Stimulated activated CD4-positive, alpha-beta T cell treated with anti-CD3 and anti-CD28 coated beads, Interleukin-1b, Interleukin-23, amount 100 ng/mL, for 48 hours (primary cell): Measurements from ENCODE around the gene EIF4E1B.

Experiments
- DNase-seq: peaks from one replicate; pipeline ENCODE4 v3.0.0-alpha.2; 2020

The EIF4E1B gene

DNA sequence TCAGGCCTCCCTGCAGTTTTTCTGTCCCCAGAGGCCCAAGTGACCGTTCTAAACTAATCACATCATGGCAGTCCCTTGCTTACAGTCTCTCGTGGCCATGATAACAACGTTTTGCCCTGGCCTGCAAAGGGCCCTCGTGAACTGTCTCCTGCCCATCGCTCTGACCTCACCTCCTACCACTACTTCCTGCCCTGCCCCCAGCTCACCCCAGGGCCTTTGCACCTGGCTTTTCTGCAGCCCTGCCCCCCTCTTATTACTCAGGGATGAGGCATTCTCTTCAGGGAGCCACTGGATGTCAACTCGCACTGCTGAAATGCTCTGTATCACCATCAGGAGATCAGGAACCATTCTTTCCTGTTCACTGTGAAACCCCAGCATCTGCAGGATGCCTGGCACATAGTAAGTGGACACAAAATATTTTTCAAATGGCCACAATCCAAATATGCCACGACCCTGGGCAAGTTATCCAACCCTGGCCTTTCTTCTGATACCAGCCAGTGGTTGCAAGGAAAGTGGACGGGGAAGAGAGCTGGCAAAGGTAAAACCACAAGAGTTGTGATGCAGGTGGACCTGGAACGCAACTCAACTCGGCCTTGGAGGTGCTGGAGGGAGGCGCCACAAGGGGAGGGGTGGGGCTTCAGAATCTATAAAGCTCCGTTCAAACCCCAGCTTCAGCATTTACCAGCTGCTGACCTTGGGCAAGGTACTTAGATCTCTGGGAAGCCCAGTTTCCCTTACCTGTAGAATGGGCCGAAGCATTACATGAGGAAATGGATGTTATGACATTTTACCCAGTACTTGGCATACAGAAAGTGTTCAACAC, 1.9 kb upstream of the EIF4E1B start:
- DNase-seq = no peak

DNA sequence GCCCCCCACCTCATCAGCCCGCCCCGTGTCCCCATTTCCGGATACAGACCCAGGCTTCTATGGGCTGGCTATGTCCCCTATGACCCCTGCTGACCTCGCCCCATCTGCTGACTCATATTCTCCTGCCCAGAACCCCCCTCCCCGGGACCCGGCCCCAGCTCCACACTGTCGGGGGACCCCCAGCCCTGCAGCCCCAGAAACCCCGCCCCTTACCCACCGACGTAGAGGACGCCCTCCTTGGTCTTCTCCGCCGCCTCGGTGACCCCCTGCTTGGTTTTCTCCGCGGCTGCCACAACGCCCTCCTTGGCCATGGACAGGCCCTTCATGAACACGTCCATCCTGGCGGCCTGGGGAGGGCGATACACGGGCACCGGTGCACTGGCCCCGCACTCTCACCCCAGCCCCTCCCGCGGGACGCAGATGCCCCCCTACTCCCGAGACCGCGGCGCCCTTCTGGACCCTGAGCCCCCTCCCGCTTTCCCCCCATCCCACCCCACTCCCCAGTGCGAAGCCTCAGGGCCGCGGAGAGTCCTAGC, 1.1 kb upstream of the EIF4E1B start:
- DNase-seq = no peak

DNA sequence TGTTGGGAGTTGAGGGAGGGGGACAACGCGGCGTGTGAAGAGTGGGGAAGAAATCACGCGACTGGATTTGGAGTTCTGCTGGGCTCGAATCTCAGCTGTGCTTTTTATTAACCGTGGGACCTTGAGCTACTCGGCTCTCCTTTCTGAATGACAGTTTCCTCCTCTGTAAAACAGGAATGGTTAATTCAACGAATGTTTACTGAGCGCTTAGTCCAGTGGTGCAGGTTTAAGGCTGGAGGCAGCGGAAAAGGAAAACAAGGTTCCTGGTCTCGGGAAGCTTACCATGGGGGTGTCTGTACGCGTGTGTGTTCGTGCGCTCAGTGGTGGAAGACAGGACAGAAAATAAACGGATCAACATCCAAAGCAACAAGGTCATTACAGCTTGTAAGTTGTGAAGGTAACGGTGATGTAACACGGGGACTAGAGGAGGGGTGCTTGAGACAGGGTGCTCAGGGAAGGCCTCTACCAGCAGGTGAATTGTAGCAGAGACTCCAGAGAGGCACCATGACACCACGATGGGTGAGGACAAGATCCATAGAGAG, 277 bp downstream of the EIF4E1B start:
- DNase-seq = no peak

DNA sequence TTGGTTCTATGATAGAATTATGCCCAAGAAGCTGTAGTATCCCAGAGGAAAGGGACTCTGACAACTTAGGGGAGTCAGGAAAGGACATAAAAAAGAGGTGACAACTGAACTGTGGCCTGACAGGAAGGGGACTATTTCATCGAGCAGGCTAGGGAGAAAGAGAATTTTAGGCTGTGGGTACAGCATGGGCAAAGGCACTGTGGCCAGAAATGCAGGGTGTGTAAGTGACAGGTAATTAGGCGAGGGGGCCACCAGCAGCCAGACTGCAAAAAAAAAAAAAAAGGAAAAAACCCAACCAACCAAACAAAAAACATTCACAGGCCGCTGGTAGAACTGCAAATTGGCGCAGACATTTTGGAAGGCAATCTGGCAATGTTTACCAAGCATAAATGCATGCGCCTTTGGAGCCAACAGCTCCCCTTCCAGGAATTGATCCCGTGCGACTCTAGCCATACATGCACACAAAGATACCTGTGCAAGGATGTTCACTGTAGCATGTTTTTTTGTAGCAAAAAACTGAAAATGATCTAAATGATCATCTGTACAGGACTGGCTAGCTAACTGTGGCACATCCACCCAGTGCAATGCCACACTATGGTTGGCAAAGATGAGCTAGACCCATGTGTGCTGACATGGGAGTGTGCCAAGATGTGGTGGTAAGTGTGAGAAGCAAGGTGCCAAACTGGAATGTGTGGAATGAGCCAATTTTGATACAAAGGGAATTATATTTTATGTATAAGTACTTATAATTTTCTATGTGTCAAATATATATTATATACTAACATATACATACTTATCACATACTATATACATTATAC, 1.1 kb downstream of the EIF4E1B start:
- DNase-seq = no peak

DNA sequence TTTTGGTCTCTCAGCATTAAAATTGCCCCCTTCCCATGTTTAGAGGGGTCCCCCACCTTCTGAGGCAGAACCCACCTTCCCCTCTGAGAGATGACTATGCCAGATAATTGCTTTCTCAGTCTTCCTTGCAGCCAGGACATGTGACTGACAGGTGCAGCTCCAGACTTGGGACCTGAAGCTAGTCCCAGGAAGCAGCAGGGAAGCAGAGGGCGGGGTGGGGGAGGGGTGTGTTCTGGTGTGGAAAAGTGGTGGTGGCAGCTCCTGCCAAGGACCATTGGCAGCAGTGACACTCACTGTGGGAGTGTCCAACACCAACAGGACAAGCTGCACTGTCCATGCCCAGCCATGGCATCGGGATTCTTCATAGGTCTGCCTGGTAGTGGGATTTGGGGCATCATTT, 2.3 kb downstream of the EIF4E1B start:
- DNase-seq = no peak

DNA sequence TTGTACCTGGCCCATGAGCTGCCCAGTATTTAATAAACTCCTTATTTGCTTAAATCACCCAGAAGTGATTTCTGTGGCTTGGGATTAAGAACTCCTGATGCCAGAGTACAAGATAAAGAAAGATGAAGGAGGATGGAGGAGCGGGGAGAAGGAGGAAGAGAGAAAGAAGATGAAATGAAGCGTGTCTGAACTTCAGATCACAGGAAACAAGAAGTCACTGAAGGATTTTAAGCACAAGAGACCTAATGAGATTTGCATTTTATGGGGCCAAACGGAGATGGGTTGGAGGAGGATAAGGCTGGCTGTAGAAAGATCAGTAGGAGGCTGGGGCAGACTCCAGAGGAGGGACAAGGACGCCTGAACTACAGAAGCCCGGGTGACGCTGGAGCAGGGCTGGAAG, 3.1 kb downstream of the EIF4E1B start:
- no peak for DNase-seq

DNA sequence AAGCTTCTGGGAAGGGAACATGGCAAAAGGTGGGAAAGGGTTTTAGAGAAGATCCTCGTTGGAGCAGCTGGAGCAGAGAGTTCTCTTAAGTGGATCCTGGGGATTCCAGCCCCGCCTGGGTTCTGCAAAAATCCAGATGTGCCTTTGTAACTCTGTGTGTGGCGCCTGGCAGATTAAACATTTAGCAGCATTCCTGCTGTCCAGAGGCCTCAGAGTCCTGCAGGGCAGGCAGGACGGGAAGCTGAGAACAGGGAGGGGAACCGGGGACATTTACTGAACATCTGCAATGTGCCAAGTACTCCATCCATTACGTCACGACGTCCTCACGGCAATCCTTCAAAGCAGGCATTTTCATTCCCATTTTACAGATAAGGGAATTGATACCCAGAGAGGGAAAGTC, 6.0 kb downstream of the EIF4E1B start:
- no peak for DNase-seq

DNA sequence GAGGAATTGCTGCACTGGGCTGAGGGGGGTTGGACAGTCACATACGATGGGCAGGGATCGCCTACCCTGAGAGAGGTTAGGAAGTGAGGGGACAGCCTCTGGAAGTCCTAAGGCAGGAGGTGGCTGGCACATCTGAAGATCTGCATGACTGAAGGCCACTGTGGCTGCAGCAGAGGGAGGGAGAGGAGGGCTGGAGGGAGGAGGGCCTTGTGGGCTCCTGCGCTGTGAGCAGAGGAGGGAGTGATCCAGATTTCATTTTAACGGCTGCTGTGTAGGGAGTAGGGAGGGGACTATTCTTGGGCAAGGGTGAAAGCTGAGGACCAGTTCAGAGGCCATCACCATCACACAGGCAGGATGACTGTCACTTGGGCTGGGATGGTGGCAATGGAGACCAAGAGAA, 7.1 kb downstream of the EIF4E1B start:
- DNase-seq = no peak

DNA sequence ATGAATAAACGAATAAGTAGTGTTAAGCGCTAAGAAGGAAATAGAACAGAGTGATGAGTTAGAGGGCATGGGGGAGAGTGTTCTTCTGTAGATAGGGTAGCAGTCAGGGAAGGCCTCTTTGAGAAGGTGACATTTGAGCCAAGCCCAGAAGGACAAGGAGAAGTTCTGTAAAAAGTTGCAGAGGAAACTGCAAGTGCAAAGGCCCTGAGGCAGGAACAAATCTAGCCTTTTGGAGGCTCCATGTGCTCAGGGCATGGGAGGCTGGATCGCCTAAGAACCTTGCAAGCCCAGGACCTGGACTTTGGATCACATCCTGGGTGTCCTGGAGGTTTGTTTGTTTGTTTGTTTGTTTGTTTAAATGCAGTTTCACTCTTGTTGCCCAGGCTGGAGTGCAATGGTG, 8.0 kb downstream of the EIF4E1B start:
- DNase-seq = no peak

DNA sequence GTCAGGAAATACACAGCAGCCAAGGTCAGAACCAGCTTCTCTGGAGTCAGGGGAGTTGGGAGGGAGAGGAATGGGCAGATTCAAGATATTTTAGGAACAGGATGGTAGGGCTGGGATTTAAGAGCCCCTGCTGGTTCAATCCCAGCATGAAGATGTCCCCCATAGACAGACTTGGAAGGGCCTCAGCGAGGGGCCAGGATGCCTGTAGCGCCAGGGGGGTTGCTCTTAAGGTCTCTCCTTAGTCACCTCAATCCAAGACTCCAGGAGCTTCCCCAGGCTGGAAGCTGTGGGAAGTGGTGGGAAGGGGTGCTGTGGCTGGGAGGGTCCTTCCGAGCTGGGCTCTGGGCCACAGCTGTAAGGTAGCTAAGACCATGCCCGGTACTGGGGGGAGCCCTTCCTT, 8.7 kb downstream of the EIF4E1B start:
- DNase-seq = no peak

DNA sequence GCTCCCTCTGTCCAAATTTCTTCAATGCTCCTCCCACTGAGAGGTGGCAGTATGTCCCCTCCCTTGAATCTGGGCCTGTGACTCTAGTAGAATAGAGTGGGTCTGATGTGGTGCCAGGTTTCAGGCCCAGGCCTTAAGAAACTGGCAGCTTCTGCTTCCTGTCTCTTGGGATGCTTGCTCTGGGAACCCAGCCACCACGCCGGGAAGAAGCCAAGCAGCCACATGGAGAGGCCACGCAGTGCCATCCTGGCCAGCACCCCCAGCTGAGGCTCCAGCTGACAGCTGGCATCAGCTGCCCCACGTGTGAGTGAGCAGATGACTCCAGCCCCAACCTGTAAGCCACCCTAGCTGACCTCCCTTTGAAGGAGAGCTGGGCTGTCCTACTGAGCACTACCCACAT, 9.5 kb downstream of the EIF4E1B start:
- no peak for DNase-seq

DNA sequence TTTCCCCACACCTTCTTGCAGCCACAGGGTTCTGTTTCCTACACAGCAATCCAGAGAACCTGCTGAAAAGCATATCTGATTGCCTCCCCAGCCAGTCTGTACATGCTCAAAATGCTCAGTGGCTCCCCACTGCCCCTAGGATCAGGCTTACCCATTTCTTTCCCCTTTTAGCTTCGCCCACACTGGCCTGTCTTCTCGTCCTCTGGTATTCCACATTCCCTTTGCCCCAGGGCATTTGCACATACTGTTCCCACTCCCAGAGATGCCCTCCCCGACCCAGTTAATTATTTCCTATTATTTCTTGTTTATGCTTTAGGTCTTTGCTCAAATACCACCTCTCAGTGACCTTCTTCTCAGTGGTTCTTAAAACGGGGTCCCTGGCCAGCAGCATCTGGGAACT, 10.1 kb downstream of the EIF4E1B start:
- DNase-seq = no peak

DNA sequence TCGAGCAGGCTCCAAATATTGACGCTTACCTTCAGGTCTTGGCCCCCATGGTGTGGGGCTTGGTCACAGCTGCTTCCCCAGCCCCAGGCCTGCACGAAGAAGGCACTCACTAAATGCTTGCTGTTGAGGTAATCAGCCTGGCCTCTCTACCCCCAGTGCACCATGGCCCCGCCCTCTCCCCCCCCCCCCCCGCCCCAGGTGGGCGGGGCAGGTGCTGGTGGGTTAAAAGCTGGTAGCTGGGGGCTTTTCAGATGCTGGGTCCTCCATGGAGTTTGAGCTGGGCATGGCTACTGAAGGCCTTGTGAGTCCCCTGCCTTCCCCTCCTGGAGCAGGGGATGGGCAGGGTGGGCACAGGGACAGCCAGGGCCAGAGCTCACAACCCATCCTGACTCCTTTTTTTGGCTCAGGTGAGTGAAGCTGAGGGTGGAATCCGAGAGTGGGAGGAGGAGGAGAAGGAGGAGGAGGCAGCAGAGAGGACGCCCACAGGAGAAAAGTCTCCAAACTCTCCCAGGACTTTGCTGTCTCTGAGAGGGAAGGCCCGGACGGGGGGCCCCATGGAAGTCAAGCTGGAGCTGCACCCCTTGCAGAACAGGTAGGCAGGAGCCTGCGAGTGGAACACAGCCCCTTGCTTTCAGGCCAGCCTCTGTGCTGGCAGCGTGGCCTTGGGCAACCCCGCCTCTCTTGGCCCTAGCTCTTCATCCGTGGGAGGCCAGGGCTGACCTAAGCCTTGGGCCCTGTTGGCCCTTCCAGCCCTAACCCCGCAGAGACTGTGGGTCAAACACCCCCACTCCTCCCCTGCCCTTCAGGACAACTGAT, 12.4 kb downstream of the EIF4E1B start:
- DNase-seq = no peak

DNA sequence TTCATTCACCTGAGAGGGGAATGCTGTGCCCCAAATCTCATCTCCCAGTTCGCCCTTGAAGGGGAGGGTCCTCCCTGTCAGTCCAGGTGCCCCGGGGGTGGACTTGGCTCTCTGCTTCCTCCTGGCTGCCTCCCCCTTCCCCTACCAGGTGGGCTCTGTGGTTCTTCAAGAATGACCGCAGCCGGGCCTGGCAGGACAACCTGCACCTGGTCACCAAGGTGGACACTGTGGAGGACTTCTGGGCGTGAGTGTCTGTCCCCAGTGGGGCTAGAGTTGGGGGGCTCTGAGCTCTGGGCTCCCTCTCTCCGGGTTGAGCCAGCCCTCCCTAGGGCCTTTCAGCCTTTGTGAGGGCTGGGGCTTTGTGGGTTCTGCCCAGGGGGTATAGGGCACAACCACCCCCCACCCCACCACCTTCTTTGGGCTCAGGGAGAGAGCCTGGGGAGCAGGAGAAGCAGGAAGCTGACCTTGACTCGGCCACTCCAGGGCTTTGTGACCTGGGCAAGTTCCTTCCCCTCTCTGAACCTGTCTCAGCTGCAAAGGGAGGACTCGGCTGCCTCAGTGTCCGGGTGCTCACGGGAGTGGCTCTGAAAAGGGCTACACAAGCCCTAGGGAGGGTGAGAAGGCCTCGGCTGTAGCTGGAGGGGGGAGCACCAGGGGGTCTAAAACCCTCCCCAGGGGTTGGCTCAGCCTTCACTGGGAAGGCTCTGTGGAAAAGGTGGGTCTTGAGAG, 13.2 kb downstream of the EIF4E1B start:
- DNase-seq = no peak

DNA sequence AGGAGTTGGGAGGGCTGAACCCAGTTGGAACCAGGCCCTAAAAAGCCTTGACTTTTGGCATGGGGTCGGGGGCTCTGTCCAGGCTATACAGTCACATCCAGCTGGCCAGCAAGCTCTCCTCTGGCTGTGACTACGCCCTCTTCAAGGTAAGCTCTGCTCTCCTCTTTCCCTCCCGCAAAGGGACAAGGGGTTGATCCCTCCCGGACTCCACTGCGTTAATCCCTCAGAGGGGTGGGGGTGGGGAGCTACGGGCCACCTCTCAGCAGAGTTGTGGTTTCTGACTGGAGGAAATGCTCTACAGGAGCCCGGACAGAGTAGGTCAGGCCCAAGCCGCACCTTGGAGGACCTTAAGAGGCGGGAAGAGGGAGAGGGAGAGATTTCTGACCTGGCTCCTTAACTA, 13.8 kb downstream of the EIF4E1B start:
- no peak for DNase-seq

DNA sequence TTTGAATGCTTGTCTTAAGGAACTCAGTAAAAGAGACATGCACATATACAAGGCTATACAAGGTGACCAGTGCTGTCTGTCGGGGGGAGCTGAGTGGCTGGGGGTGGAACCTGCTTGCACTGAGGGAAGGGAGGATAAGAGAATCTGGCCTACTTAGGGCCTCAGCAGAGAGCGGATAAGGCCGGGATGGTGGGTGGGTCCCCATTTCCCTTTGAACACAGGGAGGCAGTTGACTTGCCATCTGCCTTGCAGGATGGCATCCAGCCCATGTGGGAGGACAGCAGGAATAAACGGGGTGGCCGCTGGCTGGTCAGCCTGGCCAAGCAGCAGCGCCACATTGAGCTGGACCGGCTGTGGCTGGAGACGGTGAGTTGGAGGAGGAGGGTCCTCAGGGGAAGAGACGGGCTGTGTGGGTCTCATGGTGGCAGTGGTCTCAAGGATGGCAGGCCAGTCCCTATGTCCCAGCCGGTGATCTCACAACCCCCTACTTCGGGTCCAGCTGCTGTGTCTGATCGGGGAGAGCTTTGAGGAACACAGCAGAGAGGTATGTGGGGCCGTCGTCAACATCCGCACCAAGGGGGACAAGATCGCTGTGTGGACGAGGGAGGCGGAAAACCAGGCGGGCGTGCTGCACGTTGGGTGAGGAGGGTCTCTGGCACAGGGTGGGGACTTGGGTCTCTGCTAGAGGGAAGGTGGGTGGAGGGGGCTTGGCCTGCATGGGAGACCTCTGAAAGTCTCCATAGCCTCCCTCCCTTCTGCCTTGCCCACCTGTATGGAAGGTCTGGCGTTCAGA, 14.6 kb downstream of the EIF4E1B start:
- DNase-seq = no peak

DNA sequence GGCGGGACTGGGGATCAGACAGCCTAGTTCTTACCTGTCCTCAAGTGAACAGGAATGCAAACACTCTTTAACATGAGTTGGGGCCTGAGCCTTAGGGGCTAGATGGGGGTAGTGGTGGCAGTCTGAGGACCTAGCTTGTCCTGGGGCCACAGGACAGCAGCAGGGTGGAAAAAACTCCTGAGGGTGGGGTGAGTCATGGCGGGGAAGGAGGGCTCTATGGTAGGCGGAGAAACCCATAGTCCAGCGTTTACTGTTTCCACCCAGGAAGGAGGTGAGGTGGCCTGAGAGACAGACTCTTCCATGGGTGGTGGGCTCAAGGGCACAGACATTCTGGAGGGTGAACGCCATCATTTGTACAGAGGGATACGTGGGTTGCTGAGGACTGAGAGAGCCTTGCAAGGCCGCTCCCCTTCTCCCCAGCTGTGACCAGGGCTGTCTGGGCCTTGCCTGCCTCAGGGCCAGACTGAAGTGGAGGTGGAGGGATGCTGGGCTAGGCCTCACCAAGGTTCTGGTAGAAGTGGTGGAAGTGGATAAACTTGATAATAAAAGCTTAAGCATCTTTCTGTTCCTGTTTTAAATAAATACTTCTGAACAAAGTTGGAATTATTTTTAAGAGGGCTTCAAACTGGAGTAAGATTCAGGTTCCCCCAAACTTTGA, 15.7 kb downstream of the EIF4E1B start:
- DNase-seq = no peak

DNA sequence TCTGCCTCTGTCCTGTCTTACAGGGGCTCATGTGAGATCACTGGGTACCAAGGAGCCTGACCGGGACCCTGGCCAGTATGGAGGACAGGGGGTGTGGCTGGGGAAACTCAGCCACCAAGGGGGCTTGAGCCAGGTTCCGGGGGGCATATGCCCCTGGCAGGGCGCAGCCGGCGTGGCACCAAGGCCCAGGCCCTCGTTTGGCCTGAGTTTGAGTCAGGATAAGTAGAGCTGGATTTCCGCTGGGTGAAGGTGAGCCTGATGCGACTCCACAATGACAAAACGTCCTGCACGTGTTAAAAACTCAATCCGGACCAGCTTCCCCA, 16.2 kb downstream of the EIF4E1B start:
- no peak for DNase-seq

DNA sequence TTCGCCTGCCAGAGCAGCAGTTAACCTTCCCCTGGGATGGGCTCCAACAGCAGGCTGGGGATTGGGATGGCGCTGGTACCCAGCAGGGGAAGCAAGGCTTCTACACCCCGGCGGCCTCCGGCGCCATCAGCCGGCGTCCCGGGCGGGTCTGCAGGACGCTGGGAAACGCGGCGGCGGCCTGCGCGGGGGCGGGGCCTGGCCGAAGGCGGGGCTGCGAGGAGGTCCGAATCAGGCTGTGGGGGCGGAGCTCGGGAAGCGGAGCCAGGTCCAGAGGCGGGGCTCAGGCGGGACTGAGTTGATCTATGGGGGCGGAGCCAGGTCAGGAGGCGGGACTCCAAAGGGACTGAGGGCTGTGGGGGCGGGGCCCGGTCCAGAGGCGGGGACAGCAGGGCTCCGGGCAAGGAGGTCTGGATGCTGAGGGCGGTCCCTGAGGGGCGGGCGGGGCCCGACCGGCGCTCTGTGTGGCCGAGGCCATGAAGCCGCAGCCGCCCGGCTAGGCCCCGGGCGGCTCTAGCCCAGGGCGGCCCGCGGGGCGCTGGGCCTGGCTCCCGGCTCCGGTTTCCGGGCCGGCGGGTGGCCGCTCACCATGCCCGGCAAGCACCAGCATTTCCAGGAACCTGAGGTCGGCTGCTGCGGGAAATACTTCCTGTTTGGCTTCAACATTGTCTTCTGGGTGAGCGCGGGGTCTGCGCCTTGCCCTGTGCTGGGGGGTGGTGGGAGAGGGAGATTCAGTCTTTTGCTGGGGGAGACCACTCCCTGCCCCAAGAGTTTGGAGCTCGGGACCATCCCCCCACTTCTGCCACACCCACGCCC, 16.8 kb downstream of the EIF4E1B start, which contains the start of gene TSPAN17:
TSPAN17 (plus strand) TSS at position 455 of the 813 bp plus-strand sequence; CDS start at position 587, 132 bp downstream.
- peak; percentile 100 for DNase-seq
